IMR-90 (cell line): ENCODE data around the gene INTS3. TPM values are rescaled to one million over a fixed set of nuclear protein-coding genes. Genes with fewer than 3 reads are reported as not detected.

Experiments
- ATAC-seq: fragments of 200-7000 bp; cut with Tn5 transposase; 2 replicates; pipeline ENCODE4 v1.9.1; 2020; ENCODE audit warnings: low read depth, mild to moderate bottlenecking, moderate library complexity
- BruUV-seq: library from RNA; stranded (reverse); fragments of 400-500 nt; replicated peaks from 2 replicates; lab custom pipeline; 2021; lab: Mats Ljungman, UMichigan
- CTCF ChIA-PET: fragments of 300-600 bp; formaldehyde crosslinking; extraction: SDS; loops from one replicate; lab custom pipeline; 2021; ENCODE audit warnings: antibody characterized with exemption; lab: Yijun Ruan, JAX
- POLR2A ChIA-PET: fragments of 300-600 bp; sonication (Branson Sonifier 250); formaldehyde crosslinking; loops from one replicate; lab custom pipeline; 2022; ENCODE audit warnings: antibody characterized with exemption; ENCODE audit not compliant: unreplicated experiment; lab: Charles Lee
- DNase-seq: peaks from one replicate; pipeline ENCODE4 v3.0.0; 2013
- H2AFZ ChIP-seq: replicated peaks from 2 replicates; pipeline ENCODE3; 2013; ENCODE audit warnings: low read length, mild to moderate bottlenecking; ENCODE audit not compliant: poor library complexity
- H2AK5ac ChIP-seq: 2 replicates; pipeline ENCODE4 v1.6.1; 2013; ENCODE audit warnings: low read depth, low read length, inconsistent platforms
- H2AK9ac ChIP-seq: replicated peaks from 2 replicates; pipeline ENCODE3; 2013; ENCODE audit warnings: mild to moderate bottlenecking, low read depth, low read length, moderate library complexity; ENCODE audit not compliant: poor library complexity
- H2BK120ac ChIP-seq: 2 replicates; pipeline ENCODE4 v1.6.1; 2013; ENCODE audit warnings: low read depth, low read length, inconsistent platforms
- H2BK15ac ChIP-seq: 3 replicates; pipeline ENCODE4 v1.6.1; 2013; ENCODE audit warnings: low read depth, low read length, inconsistent platforms
- H2BK20ac ChIP-seq: 2 replicates; pipeline ENCODE4 v1.6.1; 2013; ENCODE audit warnings: low read depth, mild to moderate bottlenecking, inconsistent platforms, low read length, moderate library complexity
- H2BK5ac ChIP-seq: 2 replicates; pipeline ENCODE4 v1.6.1; 2013; ENCODE audit warnings: mild to moderate bottlenecking, low read depth, low read length, inconsistent platforms; ENCODE audit not compliant: poor library complexity, severe bottlenecking
- H3K14ac ChIP-seq: replicated peaks from 2 replicates; pipeline ENCODE4 v1.6.1; 2013; ENCODE audit warnings: low read depth, low read length, inconsistent platforms
- H3K18ac ChIP-seq: 2 replicates; pipeline ENCODE4 v1.6.1; 2013; ENCODE audit warnings: low read depth, low read length, control low read depth
- H3K23ac ChIP-seq: 2 replicates; pipeline ENCODE4 v1.6.1; 2013; ENCODE audit warnings: low read depth, low read length, inconsistent platforms
- H3K27ac ChIP-seq: 2 replicates; pipeline ENCODE4 v1.5.1; 2013; ENCODE audit warnings: mild to moderate bottlenecking, control low read depth, low read length; ENCODE audit not compliant: insufficient read depth
- H3K27me3 ChIP-seq: 2 replicates; pipeline ENCODE4 v1.6.1; 2013; ENCODE audit warnings: low read length; ENCODE audit not compliant: control insufficient read depth, insufficient read depth
- H3K36me3 ChIP-seq: 2 replicates; pipeline ENCODE4 v1.6.1; 2013; ENCODE audit warnings: low read length, mixed read lengths; ENCODE audit not compliant: control insufficient read depth, insufficient read depth
- H3K4ac ChIP-seq: 2 replicates; pipeline ENCODE4 v1.6.1; 2013; ENCODE audit warnings: low read depth, low read length, inconsistent platforms
- H3K4me1 ChIP-seq: 2 replicates; pipeline ENCODE4 v1.6.1; 2013; ENCODE audit warnings: low read length, mixed read lengths; ENCODE audit not compliant: control insufficient read depth, insufficient read depth
- H3K4me2 ChIP-seq: 2 replicates; pipeline ENCODE4 v1.6.1; 2013; ENCODE audit warnings: low read depth, mild to moderate bottlenecking, control low read depth, low read length, moderate library complexity
- H3K4me3 ChIP-seq: 2 replicates; pipeline ENCODE4 v1.5.1; 2013; ENCODE audit warnings: low read depth, mild to moderate bottlenecking, control low read depth, low read length, moderate library complexity; ENCODE audit not compliant: insufficient read depth
- H3K56ac ChIP-seq: 2 replicates; pipeline ENCODE4 v1.6.1; 2013; ENCODE audit warnings: low read length, inconsistent platforms; ENCODE audit not compliant: insufficient read depth; ENCODE audit errors: extremely low read depth
- H3K79me1 ChIP-seq, 2 experiments: 2 replicates each; pipeline ENCODE4 v1.6.1; 2013; ENCODE audit warnings: low read length in 2 of 2, inconsistent platforms in 1 of 2, low read depth in 1 of 2
- H3K9ac ChIP-seq: 2 replicates; pipeline ENCODE4 v1.6.1; 2013; ENCODE audit warnings: low read depth, low read length, control low read depth
- H3K9me1 ChIP-seq: 2 replicates; pipeline ENCODE4 v1.6.1; 2013; ENCODE audit warnings: low read length, inconsistent platforms; ENCODE audit not compliant: insufficient read depth
- H3K9me3 ChIP-seq: 2 replicates; pipeline ENCODE4 v1.6.1; 2013; ENCODE audit warnings: low read length; ENCODE audit not compliant: control insufficient read depth, insufficient read depth
- H4K20me1 ChIP-seq: 2 replicates; pipeline ENCODE4 v1.6.1; 2013; ENCODE audit warnings: low read length, inconsistent platforms; ENCODE audit not compliant: insufficient read depth
- H4K5ac ChIP-seq: 2 replicates; pipeline ENCODE4 v1.6.1; 2013; ENCODE audit warnings: mild to moderate bottlenecking, low read depth, low read length, control low read depth
- H4K8ac ChIP-seq, 2 experiments: 2 replicates each; pipeline ENCODE4 v1.6.1; 2013; ENCODE audit warnings: low read depth in 2 of 2, low read length in 2 of 2, control low read depth in 1 of 2, inconsistent platforms in 1 of 2
- H4K91ac ChIP-seq: 2 replicates; pipeline ENCODE4 v1.6.1; 2013; ENCODE audit warnings: low read depth, low read length, inconsistent platforms; ENCODE audit not compliant: insufficient read depth
- BHLHE40 ChIP-seq: fragments of 150-350 bp; IDR thresholded peaks from 2 replicates; pipeline ENCODE4 v1.6.1; 2016; ENCODE audit warnings: mild to moderate bottlenecking, low read depth, low read length
- CEBPB ChIP-seq: IDR thresholded peaks from 2 replicates; pipeline ENCODE4 v1.6.1; 2012; ENCODE audit warnings: low read depth, low read length, improper control_type of control experiment
- CHD1 ChIP-seq: IDR thresholded peaks from 2 replicates; pipeline ENCODE4 v1.6.1; 2012; ENCODE audit warnings: low read depth, low read length, improper control_type of control experiment
- CTCF ChIP-seq: conservative IDR thresholded peaks from 2 replicates; pipeline ENCODE4 v1.5.1; 2012; ENCODE audit warnings: mild to moderate bottlenecking, low read depth, low read length, improper control_type of control experiment
- MAFK ChIP-seq: IDR thresholded peaks from 2 replicates; pipeline ENCODE4 v1.6.1; 2012; ENCODE audit warnings: low read depth, low read length, improper control_type of control experiment
- MAZ ChIP-seq: IDR thresholded peaks from 2 replicates; pipeline ENCODE4 v1.6.1; 2012; ENCODE audit warnings: low read depth, mild to moderate bottlenecking, low read length, improper control_type of control experiment, moderate library complexity, borderline replicate concordance
- MXI1 ChIP-seq: IDR thresholded peaks from 2 replicates; pipeline ENCODE4 v1.6.1; 2012; ENCODE audit warnings: low read depth, mild to moderate bottlenecking, low read length, moderate library complexity, borderline replicate concordance
- NFE2L2 ChIP-seq: fragments of 150-350 bp; IDR thresholded peaks from 2 replicates; pipeline ENCODE4 v1.6.1; 2016; ENCODE audit warnings: low read depth, mild to moderate bottlenecking, low read length
- POLR2A ChIP-seq: IDR thresholded peaks from 2 replicates; pipeline ENCODE4 v1.6.1; 2012; ENCODE audit warnings: mild to moderate bottlenecking, low read depth, low read length
- RAD21 ChIP-seq: IDR thresholded peaks from 2 replicates; pipeline ENCODE4 v1.6.1; 2012; ENCODE audit warnings: low read length, improper control_type of control experiment
- RCOR1 ChIP-seq: IDR thresholded peaks from 2 replicates; pipeline ENCODE4 v1.6.1; 2012; ENCODE audit warnings: mild to moderate bottlenecking, low read length, improper control_type of control experiment; ENCODE audit not compliant: insufficient replicate concordance
- RFX5 ChIP-seq: IDR thresholded peaks from 2 replicates; pipeline ENCODE4 v1.8.0; 2012; ENCODE audit warnings: low read depth, mild to moderate bottlenecking, low read length, moderate library complexity
- SMC3 ChIP-seq: fragments of 150-350 bp; IDR thresholded peaks from 2 replicates; pipeline ENCODE4 v1.6.1; 2016; ENCODE audit warnings: low read depth, mild to moderate bottlenecking, antibody characterized with exemption, low read length, moderate library complexity
- USF2 ChIP-seq: fragments of 150-350 bp; IDR thresholded peaks from 2 replicates; pipeline ENCODE4 v1.6.1; 2017; ENCODE audit warnings: mild to moderate bottlenecking, antibody characterized with exemption, low read length, low read depth
- WGBS, 2 experiments: methylation state at CpG; one replicate each; pipeline versions ENCODE4 v1.1.5 to v1.1.7; 2013; ENCODE audit warnings: missing lambda C conversion rate in 2 of 2; ENCODE audit not compliant: insufficient read length in 1 of 2; ENCODE audit errors: extremely low coverage in 2 of 2; 5-methylcytosine and 5-hydroxymethylcytosine counted together
- dilution Hi-C: fragments of 300-500 bp; cut with HindIII; formaldehyde crosslinking; loops from one replicate; pipeline ENCODE4 v1.14.3; 2018; ENCODE audit warnings: low sequenced_read_pairs; ENCODE audit not compliant: unreplicated experiment
- in situ Hi-C: fragments of 300-500 bp; cut with MboI; formaldehyde crosslinking; loops from 3 replicates; pipeline ENCODE4 v1.14.3; 2019; ENCODE audit warnings: low sequenced_read_pairs, inconsistent platforms, mixed read lengths
- intact Hi-C: fragments of 100-400 bp; cut with micrococcal nuclease; formaldehyde crosslinking; loops from 2 replicates; pipeline ENCODE4 v1.10.0; 2022
- polyA plus RNA-seq, 3 experiments: library from polyadenylated mRNA; depleted of rRNA; stranded (reverse); fragments of >200 nt; gene quantifications; 2 replicates each; pipeline ENCODE4 v1.2.3, GENCODE V29; 2012; ENCODE audit warnings: low replicate concordance in 1 of 3
- total RNA-seq: library from RNA; depleted of rRNA; stranded (reverse); fragments of >200 nt; gene quantifications from 2 replicates; pipeline ENCODE4 v1.2.3, GENCODE V29; 2012
- TF ChIP-seq, protein P1 (sequence below): fragments of 150-350 bp; IDR thresholded peaks from 2 replicates; pipeline ENCODE4 v1.6.1; 2016; ENCODE audit warnings: low read depth, mild to moderate bottlenecking, low read length, moderate library complexity, borderline replicate concordance

The INTS3 gene
- total and polyA plus RNA-seq, 2 of the 4 experiments (the other 2 are of a cell fraction), result 33.5 to 59.4 TPM

DNA sequence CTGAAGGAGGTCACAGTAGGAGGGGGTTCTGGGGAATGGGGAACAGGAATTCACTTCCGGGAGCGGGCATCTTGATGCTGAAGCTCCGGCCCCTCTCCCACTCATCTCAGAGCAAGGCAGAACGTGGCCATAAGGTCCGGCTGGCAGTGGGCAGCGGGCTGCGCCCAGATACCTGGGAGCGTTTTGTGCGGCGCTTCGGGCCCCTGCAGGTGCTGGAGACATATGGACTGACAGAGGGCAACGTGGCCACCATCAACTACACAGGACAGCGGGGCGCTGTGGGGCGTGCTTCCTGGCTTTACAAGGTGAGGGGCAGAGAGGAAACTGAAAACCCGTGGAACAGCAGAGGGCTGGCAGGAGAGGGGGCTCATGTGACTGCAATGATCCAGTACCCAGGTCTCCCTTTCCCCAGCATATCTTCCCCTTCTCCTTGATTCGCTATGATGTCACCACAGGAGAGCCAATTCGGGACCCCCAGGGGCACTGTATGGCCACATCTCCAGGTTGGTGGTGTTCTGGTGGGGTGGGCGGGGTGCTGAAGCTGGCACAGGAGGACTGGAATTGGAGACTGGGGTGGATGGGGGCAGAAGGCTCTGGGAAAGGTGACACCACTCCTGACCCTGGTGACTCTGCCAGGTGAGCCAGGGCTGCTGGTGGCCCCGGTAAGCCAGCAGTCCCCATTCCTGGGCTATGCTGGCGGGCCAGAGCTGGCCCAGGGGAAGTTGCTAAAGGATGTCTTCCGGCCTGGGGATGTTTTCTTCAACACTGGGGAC lies 50.4 kb downstream of the INTS3 start:
- ATAC-seq (no peak), DNase-seq (no peak)
- Histone ChIP-seq H3K4me1 (peaks cover 7% of the 10 kb centered on the region; the same call in 1 of the 2 replicates), H4K5ac (no peak overlapping the region), H2AK5ac (no peak overlapping the region), H2AFZ (no peak overlapping the region), H2BK15ac (no peak overlapping the region), H2BK5ac (no peak overlapping the region), H4K8ac (no peak overlapping the region), H3K9me1 (no peaks in the 10 kb centered on the region; the same call in 1 of the 2 replicates), H3K36me3 (peaks cover 8% of the 10 kb centered on the region; the same call in 1 of the 2 replicates), H3K4me3 (no peak overlapping the region), H2BK120ac (no peak overlapping the region), H3K9me3 (no peaks in the 10 kb centered on the region), H3K27me3 (no peaks in the 10 kb centered on the region), H3K23ac (no peak overlapping the region), H3K56ac (no peak overlapping the region), H3K4ac (no peak overlapping the region), H3K4me2 (no peak overlapping the region), H4K20me1 (no peaks in the 10 kb centered on the region), H4K91ac (no peak overlapping the region), H3K9ac (no peak overlapping the region), H2BK20ac (no peak overlapping the region), H3K27ac (no peak overlapping the region), H2AK9ac (no peak overlapping the region), H3K18ac (no peak overlapping the region), H3K79me1 (peaks cover 3 to 8% of the 10 kb centered on the region in 2 experiments; a peak in 1 of 4 replicates), H3K14ac (no peak overlapping the region)
- ChIA-PET CTCF (no interaction called here), POLR2A (no interaction called here)
- dilution Hi-C loops (no loop called here), in situ Hi-C loops (no loop called here), intact Hi-C loops (no loop called here)
- no TSS peak for BruUV-seq
- 95% methylated on average over 15 of the region's 22 CpGs; no CpG with 5 or more reads in 1 of the 2 experiments for WGBS, 2 experiments
- TF ChIP-seq, protein P1, sequence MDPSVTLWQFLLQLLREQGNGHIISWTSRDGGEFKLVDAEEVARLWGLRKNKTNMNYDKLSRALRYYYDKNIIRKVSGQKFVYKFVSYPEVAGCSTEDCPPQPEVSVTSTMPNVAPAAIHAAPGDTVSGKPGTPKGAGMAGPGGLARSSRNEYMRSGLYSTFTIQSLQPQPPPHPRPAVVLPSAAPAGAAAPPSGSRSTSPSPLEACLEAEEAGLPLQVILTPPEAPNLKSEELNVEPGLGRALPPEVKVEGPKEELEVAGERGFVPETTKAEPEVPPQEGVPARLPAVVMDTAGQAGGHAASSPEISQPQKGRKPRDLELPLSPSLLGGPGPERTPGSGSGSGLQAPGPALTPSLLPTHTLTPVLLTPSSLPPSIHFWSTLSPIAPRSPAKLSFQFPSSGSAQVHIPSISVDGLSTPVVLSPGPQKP, result no peak
- TF ChIP-seq MXI1, result no peak
- TF ChIP-seq RCOR1, result no peak
- no peak for TF ChIP-seq RFX5
- no peak for TF ChIP-seq NFE2L2
- no peak for TF ChIP-seq POLR2A
- no peak for TF ChIP-seq CHD1
- no peak for TF ChIP-seq SMC3
- TF ChIP-seq BHLHE40, result no peak
- no peak for TF ChIP-seq CEBPB
- no peak for TF ChIP-seq RAD21
- TF ChIP-seq CTCF, result no peak
- TF ChIP-seq MAZ, result no peak
- no peak for TF ChIP-seq USF2
- no peak for TF ChIP-seq MAFK
